Renal cortex interstitium (tissue), 11 donors: ENCODE data around the gene ANKS4B. TPM values are rescaled to one million over a fixed set of nuclear protein-coding genes. Genes with fewer than 3 reads are reported as not detected.
A peak's percentile ranks its signal among the peaks of the same experiment; 100 is the strongest.
"Not testable (repeated sequence)": the region's sequence is repeated elsewhere in the genome, so short reads cannot be mapped to it uniquely, and the experiment has no call there.

Experiments used
- DNase-seq, 11 donors: peaks; one replicate each; pipeline ENCODE4 v3.0.0-alpha.2; 2013; ENCODE audit warnings: low read depth in 9 of 11, low spot score in 4 of 11; ENCODE audit errors: extremely low read depth in 1 of 11
- polyA plus RNA-seq, 3 donors: library from polyadenylated mRNA; unstranded; fragments of 120-200 nt; gene quantifications; one replicate each; pipeline ENCODE4 v1.2.1, GENCODE V29; 2013; ENCODE audit not compliant: insufficient read length in 3 of 3

Gene ANKS4B
- polyA plus RNA-seq, 3 donors = 5.6 to 6.9 (median 5.8) TPM

- DNase-seq = no peak
Measured at GRCh38 chr16:21250072-21250923, 16.8 kb downstream of the ANKS4B start.

DNA sequence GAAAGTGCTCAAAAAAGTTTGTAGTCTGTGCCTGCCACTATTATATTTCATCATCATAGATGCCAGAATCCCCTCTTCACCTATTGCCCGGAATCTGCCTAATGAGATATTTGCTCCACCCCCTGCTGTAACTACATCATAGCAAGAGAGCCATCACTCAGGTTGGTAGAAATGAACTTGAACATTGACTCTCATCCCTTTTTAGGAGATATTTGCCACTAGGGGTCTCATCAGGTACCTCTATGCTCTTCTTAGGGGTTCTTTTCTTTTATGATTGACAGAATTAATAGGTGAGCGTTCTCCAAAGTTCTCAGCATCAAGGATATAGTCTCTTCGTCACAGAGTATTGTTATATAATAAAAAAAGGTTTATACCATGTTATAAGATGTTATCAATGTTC lies 20.0 kb downstream of the ANKS4B start:
- DNase-seq = no peak

DNA sequence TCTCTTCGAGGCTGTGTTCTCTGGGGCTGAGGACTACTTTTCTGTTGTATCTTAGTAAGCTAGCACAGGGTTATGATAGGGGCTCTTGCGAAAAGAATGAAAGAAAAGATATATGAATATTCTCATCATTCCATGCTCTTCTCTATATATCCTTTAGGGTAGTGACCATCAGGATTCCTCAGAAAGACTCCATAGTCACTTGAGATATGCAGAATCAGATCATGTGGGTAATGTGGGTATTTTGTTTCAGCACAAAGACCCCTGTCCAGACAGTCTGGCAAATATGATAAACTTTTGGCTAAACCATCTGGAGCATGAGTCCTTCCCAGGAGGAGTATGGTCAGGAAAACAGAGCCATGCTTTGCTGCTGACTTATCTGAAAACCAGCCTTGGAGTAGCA lies 23.1 kb downstream of the ANKS4B start:
- DNase-seq = no peak

GRCh38 chr16:21257284-21257683 lies 23.8 kb downstream of the ANKS4B start:
- DNase-seq = no peak

- peak in 2 of 11 donors; percentile 26 to 54 for DNase-seq
Measured at GRCh38 chr16:21260870-21261791, 27.6 kb downstream of the ANKS4B start.

DNA sequence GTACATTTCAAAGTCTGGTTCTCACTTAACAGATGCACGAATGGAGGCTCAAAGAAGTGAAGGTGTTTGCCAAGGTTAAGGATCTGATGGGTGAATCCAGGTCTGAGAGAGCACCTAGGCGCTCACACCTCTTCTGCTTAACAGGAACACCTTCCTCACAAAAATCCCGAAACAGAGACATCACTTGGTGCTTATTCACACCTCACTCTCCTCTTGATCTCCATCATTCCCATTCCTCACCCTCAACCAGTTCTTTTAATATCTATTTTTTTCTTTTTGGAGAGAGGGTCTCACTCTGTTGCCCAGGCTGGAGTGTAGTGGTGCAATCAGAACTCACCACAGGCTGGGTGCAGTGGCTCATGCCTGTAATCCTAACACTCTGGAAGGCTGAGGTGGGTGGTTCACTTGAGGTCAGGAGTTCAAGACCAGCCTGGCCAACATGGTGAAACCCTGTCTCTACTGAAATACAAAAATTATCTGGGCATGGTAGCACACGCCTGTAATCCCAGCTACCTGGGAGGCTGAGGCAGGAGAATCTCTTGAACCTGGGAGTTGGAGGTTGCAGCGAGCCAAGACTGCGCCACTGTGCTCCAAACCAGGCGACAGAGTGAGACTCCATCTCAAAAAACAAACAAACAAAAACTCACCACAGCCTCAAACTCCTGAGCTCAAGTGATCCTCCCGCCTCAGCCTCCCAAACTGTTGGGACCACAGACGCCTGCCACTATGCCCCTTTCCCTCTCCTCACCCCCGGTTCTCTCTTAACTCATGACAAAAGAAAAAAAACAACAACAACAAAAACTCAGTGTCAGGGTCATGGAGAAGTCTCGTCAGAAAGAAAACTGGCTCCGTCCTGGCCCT lies 29.5 kb downstream of the ANKS4B start:
- no peak for DNase-seq

GRCh38 chr16:21263640-21264570 lies 30.4 kb downstream of the ANKS4B start:
- peak in 5 of 11 donors; percentile 37 to 67 (median 53) for DNase-seq

- no peak for DNase-seq
Measured at GRCh38 chr16:21264571-21265036, 31.1 kb downstream of the ANKS4B start.

DNA sequence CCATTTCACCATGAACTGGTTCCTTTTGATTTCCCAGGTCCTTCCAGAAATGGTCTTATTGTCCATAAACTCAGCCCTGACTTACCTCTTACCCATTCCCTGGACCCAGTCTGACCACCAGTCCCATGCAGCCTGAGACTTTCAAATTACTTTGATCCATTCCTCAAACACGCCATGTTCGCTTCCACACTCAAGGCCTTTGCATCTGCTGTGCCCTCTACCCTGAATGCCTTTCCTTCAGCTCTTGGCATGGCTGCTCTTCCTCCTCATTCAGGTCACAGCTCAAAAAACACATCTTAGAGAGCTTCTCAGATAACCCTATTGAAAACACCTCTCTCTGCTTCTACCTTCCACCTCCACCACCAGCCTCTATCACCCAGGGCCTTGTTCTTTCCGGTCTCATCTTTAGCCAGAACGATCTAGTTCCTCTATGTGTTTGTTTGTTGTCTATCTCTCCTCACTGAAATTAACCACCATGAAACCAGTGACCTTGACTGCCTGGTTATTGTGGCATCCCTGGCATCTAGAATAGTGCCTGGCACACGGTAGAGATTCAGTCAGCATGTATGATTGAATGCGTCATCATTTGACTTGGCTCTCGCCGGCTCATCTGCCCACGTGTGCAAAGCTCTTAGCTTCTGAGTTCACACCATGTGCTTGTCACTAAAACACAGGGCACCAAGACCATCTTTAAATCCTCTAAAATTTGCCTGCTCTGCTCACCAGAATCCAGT lies 31.8 kb downstream of the ANKS4B start:
- DNase-seq = no peak

DNA sequence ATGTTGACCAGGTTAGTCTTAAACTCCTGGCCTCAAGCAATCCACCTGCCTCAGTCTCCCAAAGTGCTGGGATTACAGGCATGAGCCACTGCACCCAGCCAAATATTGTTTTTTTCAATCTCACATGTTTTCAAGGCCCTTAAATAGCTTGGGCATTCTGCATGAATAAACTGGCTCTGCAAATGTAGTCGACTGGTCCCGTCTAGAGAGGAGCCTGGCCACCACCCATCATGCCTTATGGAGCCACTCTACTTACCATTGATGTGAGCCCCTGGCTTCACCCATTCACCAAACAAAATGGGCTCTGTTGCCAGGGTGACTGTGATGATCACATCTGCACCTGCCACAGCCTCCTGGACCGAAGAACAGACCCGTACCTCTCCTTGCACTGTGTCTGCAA lies 33.8 kb downstream of the ANKS4B start:
- DNase-seq = no peak

DNA sequence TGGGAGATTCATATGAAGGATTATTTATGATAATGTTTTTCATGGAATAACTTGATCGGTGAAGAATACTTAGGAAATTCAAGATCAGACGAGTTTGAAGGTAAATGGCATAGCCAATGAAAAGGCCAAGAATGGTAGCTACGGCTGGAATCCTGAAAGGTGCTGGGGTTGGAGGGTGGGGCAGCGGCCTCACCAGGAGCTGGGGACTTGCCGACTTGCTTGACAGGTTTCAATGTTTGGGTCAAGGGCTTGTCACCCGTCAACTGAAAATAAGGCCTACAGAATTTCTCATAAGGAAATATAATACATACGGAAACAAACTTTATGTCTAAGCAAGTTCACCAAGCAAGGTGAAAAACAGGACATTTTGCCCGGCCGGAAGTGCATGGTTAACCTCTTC lies 34.7 kb downstream of the ANKS4B start:
- no peak for DNase-seq

GRCh38 chr16:21272253-21272652 lies 38.8 kb downstream of the ANKS4B start:
- DNase-seq = no peak

GRCh38 chr16:21272763-21273162 lies 39.3 kb downstream of the ANKS4B start:
- DNase-seq = not testable (repeated sequence)

DNA sequence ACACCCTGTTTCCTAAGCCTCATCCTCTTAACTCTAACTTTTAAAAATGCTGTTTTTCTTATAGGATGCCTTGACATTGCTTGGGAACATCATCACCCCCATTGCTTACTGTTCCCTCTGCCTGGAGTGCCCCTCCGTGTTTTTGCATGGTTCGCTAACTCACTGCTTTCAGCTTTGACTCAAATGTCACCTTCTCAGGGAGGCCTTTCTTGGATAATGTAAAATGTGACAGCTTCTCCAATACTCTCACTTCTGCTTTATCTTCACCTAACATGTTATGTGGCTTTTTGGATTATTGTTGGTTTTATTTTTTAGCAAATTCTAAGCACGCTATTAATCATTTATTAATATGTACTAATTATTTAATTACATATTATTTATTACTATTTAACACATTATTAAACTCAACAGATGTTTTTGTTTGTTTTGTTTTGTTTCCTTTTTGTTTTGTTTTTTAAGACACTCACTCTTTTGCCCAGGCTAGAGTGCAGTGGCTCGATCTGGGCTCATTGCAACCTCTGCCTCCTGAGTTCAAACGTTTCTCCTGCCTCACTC lies 40.8 kb downstream of the ANKS4B start:
- no peak for DNase-seq

DNA sequence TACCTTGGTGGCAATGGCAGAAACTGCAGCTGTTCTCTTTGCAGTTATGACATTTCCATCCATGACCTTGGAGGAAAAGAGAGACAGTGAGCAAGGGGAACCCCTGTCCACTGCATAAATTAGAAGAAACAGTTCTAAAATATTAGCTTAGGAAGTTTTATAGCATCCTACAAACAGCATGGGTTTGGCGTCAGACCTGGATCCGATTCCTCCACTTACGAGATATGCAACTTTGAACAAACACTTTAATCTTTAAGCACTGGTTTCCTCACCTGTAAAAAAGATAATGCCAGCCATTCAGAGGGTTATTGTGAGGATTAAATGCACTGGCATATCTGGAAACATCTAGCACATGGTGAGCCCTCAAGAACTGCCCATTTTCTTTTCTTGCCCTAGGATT lies 42.0 kb downstream of the ANKS4B start:
- no peak for DNase-seq

DNA sequence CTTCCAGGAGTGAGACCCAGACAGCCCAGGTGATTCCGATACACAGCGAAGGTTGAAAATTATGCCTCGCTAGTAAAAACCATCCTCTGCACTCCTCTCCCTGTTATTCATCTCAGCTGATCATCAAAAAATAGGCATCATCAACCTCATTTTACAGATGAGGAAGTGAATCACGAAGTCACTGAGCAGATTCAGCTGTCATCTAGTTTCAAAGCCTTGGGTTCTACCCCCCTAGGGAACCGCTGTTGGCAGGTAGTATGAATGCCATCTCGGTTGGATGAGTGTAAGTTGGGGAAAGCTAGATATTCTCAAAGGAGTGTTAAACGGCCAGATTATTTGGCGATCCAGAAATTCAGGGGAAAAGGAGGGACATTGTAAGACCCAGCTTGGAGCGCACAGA lies 42.6 kb downstream of the ANKS4B start:
- DNase-seq = no peak
